HCT116 (cell line): ENCODE results near the gene LRBA.

Experiments
- POLR2A ChIP-seq: IDR thresholded peaks from 2 replicates; pipeline ENCODE4 v1.7.0; 2011; ENCODE audit warnings: borderline replicate concordance; ENCODE audit not compliant: insufficient read depth, insufficient read length; ENCODE audit errors: extremely low read depth
- YY1 ChIP-seq: IDR thresholded peaks from 2 replicates; pipeline ENCODE4 v1.6.1; 2011; ENCODE audit warnings: low read length, low read depth, moderate library complexity, mild to moderate bottlenecking; ENCODE audit not compliant: insufficient replicate concordance; ENCODE audit errors: extremely low read depth
- TF ChIP-seq, protein P1 (sequence below), 3 experiments: fragments of 200-600 bp in 1 of 3; sonication (generic) in 1 of 3; IDR thresholded peaks in 2 of 3; conservative IDR thresholded peaks in 1 of 3; 2 replicates each; pipeline ENCODE4 v1.5.1; 2012 to 2017; ENCODE audit warnings: low read depth in 2 of 3, low read length in 2 of 3, antibody characterized with exemption in 1 of 3, borderline replicate concordance in 1 of 3, control low read depth in 1 of 3, mild to moderate bottlenecking in 1 of 3, mixed read lengths in 1 of 3, mixed run types in 1 of 3, moderate library complexity in 1 of 3; ENCODE audit not compliant: insufficient read depth in 1 of 3

DNA sequence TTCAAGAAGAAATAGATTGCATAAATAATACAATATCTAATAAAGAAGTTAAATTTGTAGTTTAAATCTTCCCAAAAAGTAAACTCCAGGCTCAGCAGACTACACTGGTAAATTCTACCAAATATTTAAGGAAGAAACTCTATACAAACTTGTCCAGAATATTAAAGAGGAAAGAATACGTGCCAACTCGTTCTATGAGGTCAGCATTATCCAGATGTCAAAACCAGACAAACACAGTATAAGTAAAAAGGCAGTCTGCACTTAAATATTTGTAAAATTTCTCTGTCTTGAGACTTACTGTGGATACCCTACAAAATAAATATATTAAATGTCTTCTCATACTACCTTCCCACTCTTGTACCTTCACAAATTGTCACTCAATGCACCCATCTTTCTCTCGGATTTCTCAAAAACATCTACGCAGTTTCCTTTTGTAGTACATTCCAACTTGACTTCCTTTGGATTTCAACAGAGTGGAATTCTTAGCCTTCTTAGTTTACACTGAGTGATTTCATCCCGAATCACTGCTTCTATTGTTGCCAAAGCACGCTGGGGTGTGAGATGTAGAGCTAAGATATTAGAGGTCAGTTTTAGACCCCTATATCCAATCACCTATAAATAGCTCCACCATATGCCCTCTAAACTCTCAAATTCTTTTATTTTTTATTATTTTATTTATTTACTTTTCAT lies 504.8 kb downstream of the LRBA start:
- TF ChIP-seq YY1: no peak
- TF ChIP-seq, protein P1, sequence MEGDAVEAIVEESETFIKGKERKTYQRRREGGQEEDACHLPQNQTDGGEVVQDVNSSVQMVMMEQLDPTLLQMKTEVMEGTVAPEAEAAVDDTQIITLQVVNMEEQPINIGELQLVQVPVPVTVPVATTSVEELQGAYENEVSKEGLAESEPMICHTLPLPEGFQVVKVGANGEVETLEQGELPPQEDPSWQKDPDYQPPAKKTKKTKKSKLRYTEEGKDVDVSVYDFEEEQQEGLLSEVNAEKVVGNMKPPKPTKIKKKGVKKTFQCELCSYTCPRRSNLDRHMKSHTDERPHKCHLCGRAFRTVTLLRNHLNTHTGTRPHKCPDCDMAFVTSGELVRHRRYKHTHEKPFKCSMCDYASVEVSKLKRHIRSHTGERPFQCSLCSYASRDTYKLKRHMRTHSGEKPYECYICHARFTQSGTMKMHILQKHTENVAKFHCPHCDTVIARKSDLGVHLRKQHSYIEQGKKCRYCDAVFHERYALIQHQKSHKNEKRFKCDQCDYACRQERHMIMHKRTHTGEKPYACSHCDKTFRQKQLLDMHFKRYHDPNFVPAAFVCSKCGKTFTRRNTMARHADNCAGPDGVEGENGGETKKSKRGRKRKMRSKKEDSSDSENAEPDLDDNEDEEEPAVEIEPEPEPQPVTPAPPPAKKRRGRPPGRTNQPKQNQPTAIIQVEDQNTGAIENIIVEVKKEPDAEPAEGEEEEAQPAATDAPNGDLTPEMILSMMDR (IDR thresholded peaks at IDR 0.05 in 2 of 3, conservative IDR thresholded peaks at IDR 0.05 in 1 of 3; ENCODE audit: borderline replicate concordance in 1 of 3, insufficient read depth in 1 of 3, low read depth in 2 of 3, low read length in 2 of 3): no peak
- no peak for TF ChIP-seq POLR2A
